MCF 10A (cell line): ENCODE measurements around the gene DGKG. TPM values are rescaled to one million over a fixed set of nuclear protein-coding genes. Genes with fewer than 3 reads are reported as not detected.
A peak's percentile ranks its signal among the peaks of the same experiment; 100 is the strongest.

ENCODE experiments used
- BruUV-seq: library from RNA; stranded (reverse); fragments of 400-500 nt; replicated peaks from 2 replicates; lab custom pipeline; 2021; lab: Mats Ljungman, UMichigan
- CTCF ChIA-PET: fragments of 300-600 bp; sonication (Branson Sonifier 250); formaldehyde crosslinking; extraction: SDS; loops from one replicate; lab custom pipeline; 2021; ENCODE audit warnings: antibody characterized with exemption, inconsistent platforms; lab: Yijun Ruan, JAX
- POLR2A ChIA-PET: fragments of 300-600, 350-650 bp; sonication (Branson Sonifier 250); formaldehyde crosslinking; extraction: SDS; loops from one replicate; lab custom pipeline; 2020; ENCODE audit warnings: antibody characterized with exemption, inconsistent platforms; lab: Yijun Ruan, JAX
- DNase-seq: peaks from one replicate; pipeline ENCODE4 v3.0.0-alpha.2; 2018; ENCODE audit not compliant: unreplicated experiment
- H3K27ac Mint-ChIP-seq: one replicate; pipeline ENCODE4 v1.8.0; 2022; ENCODE audit warnings: mild to moderate bottlenecking, low read depth, mixed read lengths; ENCODE audit not compliant: unreplicated experiment
- H3K27me3 Mint-ChIP-seq: one replicate; pipeline ENCODE4 v1.8.0; 2022; ENCODE audit warnings: mixed read lengths; ENCODE audit not compliant: insufficient read depth, unreplicated experiment
- H3K36me3 Mint-ChIP-seq: one replicate; pipeline ENCODE4 v1.8.0; 2022; ENCODE audit warnings: mild to moderate bottlenecking, moderate library complexity, mixed read lengths; ENCODE audit not compliant: insufficient read depth, unreplicated experiment
- H3K4me1 Mint-ChIP-seq: one replicate; pipeline ENCODE4 v1.8.0; 2022; ENCODE audit warnings: mixed read lengths; ENCODE audit not compliant: insufficient read depth, unreplicated experiment
- H3K4me3 Mint-ChIP-seq: one replicate; pipeline ENCODE4 v1.8.0; 2022; ENCODE audit warnings: mild to moderate bottlenecking, moderate library complexity, mixed read lengths; ENCODE audit not compliant: unreplicated experiment
- H3K9me3 Mint-ChIP-seq: one replicate; pipeline ENCODE4 v1.8.0; 2022; ENCODE audit warnings: mixed read lengths; ENCODE audit not compliant: unreplicated experiment
- intact Hi-C: fragments of 100-400 bp; cut with micrococcal nuclease; formaldehyde crosslinking; loops from 2 replicates; pipeline ENCODE4 v1.14.1; 2022
- total RNA-seq: library from RNA; stranded (reverse); gene quantifications from 2 replicates; pipeline ENCODE4 v1.2.3, GENCODE V29; 2022
- TF ChIP-seq, protein P1 (sequence below): fragments of 200-600 bp; IDR thresholded peaks from one replicate; pipeline ENCODE4 v1.8.0; 2022; ENCODE audit warnings: antibody characterized with exemption, mild to moderate bottlenecking; ENCODE audit not compliant: unreplicated experiment

The DGKG gene
- total RNA-seq, 1 experiment from 2014 or later: not detected

- BruUV-seq: no TSS peak
- POLR2A ChIA-PET: interaction anchor here (1.1 kb wide), 1 partner anchor 13 kb away, joined by 3 read pairs; no protein-coding TSS in a partner anchor
Observed at GRCh38 chr3:186220911-186221645, 141.0 kb downstream of the DGKG start.

DNA sequence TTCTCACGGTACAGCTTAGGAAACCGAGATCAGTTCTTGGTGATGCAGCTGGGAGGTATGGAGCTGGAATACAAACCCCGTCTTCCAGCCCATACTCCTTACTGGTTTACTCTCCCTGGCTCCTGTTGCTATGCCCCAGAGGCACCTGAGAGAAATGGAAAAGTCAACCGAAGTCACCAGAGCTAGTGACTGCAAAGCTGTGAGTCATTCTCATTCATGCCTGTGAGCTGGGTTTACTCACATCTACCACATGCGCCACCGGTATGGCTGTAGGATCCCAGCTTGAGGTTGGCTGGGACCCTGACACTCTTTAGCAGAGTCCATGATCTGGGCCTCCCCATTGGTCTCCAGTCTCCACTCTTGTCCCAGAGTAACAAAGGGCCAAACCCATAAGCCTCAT is 141.7 kb downstream of the DGKG start:
- no peak overlapping the region for H3K4me3 Mint-ChIP-seq
- H3K4me1 Mint-ChIP-seq: no peaks in the 10 kb centered on the region
- DNase-seq: peak; percentile 26
- TF ChIP-seq, protein P1, sequence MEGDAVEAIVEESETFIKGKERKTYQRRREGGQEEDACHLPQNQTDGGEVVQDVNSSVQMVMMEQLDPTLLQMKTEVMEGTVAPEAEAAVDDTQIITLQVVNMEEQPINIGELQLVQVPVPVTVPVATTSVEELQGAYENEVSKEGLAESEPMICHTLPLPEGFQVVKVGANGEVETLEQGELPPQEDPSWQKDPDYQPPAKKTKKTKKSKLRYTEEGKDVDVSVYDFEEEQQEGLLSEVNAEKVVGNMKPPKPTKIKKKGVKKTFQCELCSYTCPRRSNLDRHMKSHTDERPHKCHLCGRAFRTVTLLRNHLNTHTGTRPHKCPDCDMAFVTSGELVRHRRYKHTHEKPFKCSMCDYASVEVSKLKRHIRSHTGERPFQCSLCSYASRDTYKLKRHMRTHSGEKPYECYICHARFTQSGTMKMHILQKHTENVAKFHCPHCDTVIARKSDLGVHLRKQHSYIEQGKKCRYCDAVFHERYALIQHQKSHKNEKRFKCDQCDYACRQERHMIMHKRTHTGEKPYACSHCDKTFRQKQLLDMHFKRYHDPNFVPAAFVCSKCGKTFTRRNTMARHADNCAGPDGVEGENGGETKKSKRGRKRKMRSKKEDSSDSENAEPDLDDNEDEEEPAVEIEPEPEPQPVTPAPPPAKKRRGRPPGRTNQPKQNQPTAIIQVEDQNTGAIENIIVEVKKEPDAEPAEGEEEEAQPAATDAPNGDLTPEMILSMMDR: no peak
- BruUV-seq: no TSS peak
- ChIA-PET POLR2A (interaction anchor here (1.1 kb wide), 1 partner anchor 12 kb away, joined by 3 read pairs; no protein-coding TSS in a partner anchor), CTCF (interaction anchor here (0.6 to 0.8 kb wide), 2 partner anchors 11 to 239 kb away, joined by 3 read pairs; no protein-coding TSS in a partner anchor)
- no peaks in the 10 kb centered on the region for H3K9me3 Mint-ChIP-seq
- no peaks in the 10 kb centered on the region for H3K36me3 Mint-ChIP-seq
- H3K27ac Mint-ChIP-seq: no peak overlapping the region
- peaks cover 25% of the 10 kb centered on the region for H3K27me3 Mint-ChIP-seq
- intact Hi-C loops: no loop called here

More at GRCh38 chr3:186220911-186221645, 141.0 kb downstream of the DGKG start:
- H3K27me3 Mint-ChIP-seq: peaks cover 31% of the 10 kb centered on the region
- H3K27ac Mint-ChIP-seq: no peak overlapping the region
- intact Hi-C loops: no loop called here
- no peaks in the 10 kb centered on the region for H3K9me3 Mint-ChIP-seq
- TF ChIP-seq, protein P1: no peak
- H3K4me3 Mint-ChIP-seq: no peak overlapping the region
- H3K4me1 Mint-ChIP-seq: no peaks in the 10 kb centered on the region
- H3K36me3 Mint-ChIP-seq: no peaks in the 10 kb centered on the region
- CTCF ChIA-PET: interaction anchor here (0.6 kb wide), 1 partner anchor 240 kb away, joined by 3 read pairs; no protein-coding TSS in a partner anchor
- no peak for DNase-seq

DNA sequence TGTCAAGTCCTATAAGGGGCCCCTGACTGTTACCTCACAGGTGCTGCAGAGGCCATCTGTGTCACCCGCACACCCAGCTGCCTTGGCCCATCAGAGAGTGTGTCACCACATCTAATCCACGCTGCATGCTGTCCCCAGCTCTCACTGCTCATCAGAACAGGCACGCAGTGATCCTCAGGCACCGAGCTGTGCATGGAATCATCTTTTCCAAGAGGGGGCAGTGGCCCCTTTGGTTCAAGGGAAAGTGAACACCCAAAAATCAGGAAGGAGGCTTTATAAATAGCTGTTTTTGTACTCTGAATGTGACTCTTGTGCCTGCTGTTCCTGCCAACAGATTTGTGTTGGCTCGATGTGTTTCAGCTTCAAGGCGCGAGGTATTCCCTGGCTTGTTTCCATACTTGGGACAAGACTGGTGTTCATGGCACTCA is 142.8 kb downstream of the DGKG start:
- H3K4me1 Mint-ChIP-seq: peaks cover 4% of the 10 kb centered on the region
- H3K27ac Mint-ChIP-seq: no peak overlapping the region
- H3K36me3 Mint-ChIP-seq: no peaks in the 10 kb centered on the region
- POLR2A ChIA-PET: no interaction called here
- TF ChIP-seq, protein P1: no peak
- intact Hi-C loops: no loop called here
- H3K4me3 Mint-ChIP-seq: no peak overlapping the region
- DNase-seq: no peak
- CTCF ChIA-PET: interaction anchor here (1.1 kb wide), 1 partner anchor 30 kb away, joined by 3 read pairs; no protein-coding TSS in a partner anchor
- H3K9me3 Mint-ChIP-seq: no peaks in the 10 kb centered on the region
- peaks cover 25% of the 10 kb centered on the region for H3K27me3 Mint-ChIP-seq
- BruUV-seq: no TSS peak

GRCh38 chr3:186218421-186218820 is 143.6 kb downstream of the DGKG start:
- ChIA-PET CTCF (interaction anchor here (1.1 kb wide), 1 partner anchor 30 kb away, joined by 3 read pairs; no protein-coding TSS in a partner anchor), POLR2A (no interaction called here)
- H3K27ac Mint-ChIP-seq: no peak overlapping the region
- DNase-seq: no peak
- H3K4me1 Mint-ChIP-seq: peaks cover 4% of the 10 kb centered on the region
- H3K36me3 Mint-ChIP-seq: no peaks in the 10 kb centered on the region
- H3K9me3 Mint-ChIP-seq: no peaks in the 10 kb centered on the region
- H3K4me3 Mint-ChIP-seq: no peak overlapping the region
- no TSS peak for BruUV-seq
- intact Hi-C loops: no loop called here
- TF ChIP-seq, protein P1: no peak
- peaks cover 18% of the 10 kb centered on the region for H3K27me3 Mint-ChIP-seq
